Vagina (tissue), 2 donors: ENCODE results near the gene MDM1.

Experiments used
- POLR2A ChIP-seq, 2 donors: fragments of 450-650 bp; IDR thresholded peaks; one replicate each; pipeline ENCODE4 v1.6.1; 2017; ENCODE audit warnings: antibody characterized with exemption in 2 of 2, mild to moderate bottlenecking in 2 of 2, moderate library complexity in 2 of 2
- POLR2AphosphoS5 ChIP-seq, 2 donors: sonication (generic); formaldehyde crosslinking; IDR thresholded peaks; one replicate each; pipeline ENCODE4 v1.9.0; 2017; ENCODE audit warnings: antibody characterized with exemption in 2 of 2, mild to moderate bottlenecking in 2 of 2, low read depth in 1 of 2; ENCODE audit not compliant: insufficient read depth in 1 of 2
- TF ChIP-seq, protein P1 (sequence below), 3 experiments: fragments of 450-650 bp in 2 of 3; fragments of 200-600 bp in 1 of 3; sonication (generic) in 1 of 3; IDR thresholded peaks; one replicate each; pipeline ENCODE4 v1.5.1; 2017 to 2019; ENCODE audit warnings: antibody characterized with exemption in 3 of 3, mild to moderate bottlenecking in 2 of 3, moderate library complexity in 2 of 3

- TF ChIP-seq POLR2AphosphoS5 (IDR thresholded peaks at IDR 0.05; ENCODE audit: insufficient read depth in 1 of 2, low read depth in 1 of 2) (no peak), POLR2A (IDR thresholded peaks at IDR 0.05) (no peak)
- TF ChIP-seq, protein P1, sequence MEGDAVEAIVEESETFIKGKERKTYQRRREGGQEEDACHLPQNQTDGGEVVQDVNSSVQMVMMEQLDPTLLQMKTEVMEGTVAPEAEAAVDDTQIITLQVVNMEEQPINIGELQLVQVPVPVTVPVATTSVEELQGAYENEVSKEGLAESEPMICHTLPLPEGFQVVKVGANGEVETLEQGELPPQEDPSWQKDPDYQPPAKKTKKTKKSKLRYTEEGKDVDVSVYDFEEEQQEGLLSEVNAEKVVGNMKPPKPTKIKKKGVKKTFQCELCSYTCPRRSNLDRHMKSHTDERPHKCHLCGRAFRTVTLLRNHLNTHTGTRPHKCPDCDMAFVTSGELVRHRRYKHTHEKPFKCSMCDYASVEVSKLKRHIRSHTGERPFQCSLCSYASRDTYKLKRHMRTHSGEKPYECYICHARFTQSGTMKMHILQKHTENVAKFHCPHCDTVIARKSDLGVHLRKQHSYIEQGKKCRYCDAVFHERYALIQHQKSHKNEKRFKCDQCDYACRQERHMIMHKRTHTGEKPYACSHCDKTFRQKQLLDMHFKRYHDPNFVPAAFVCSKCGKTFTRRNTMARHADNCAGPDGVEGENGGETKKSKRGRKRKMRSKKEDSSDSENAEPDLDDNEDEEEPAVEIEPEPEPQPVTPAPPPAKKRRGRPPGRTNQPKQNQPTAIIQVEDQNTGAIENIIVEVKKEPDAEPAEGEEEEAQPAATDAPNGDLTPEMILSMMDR (IDR thresholded peaks at IDR 0.05), result no peak
These were observed 43.9 kb upstream of the MDM1 start for GRCh38 chr12:68375756-68376695.
